ENCODE measurements around the gene TAGLN3.
"Not testable (repeated sequence)": the region's sequence is repeated elsewhere in the genome, so short reads cannot be mapped to it uniquely, and the experiment has no call there.

Gene TAGLN3

DNA sequence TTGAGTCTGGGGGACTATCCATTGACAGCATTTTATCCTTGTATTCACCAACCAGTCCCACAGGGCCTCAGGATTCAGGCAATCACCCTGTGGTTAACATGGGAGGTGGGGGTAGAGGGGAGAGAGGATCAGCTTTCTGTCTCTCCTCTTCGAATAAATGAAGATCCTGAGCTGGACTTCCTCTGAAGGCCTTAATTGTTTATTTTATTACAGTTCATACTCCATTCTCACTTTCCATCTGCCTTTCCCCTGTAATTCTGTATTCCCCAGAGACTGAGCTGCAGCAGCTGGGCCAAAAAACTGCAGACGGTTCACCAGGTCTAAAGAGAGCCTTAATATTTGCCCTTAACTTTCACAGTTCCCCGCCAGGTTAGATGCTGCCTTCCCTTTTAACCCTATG, 11.9 kb downstream of the TAGLN3 start:
- peak; percentile 16 for DNase-seq

DNA sequence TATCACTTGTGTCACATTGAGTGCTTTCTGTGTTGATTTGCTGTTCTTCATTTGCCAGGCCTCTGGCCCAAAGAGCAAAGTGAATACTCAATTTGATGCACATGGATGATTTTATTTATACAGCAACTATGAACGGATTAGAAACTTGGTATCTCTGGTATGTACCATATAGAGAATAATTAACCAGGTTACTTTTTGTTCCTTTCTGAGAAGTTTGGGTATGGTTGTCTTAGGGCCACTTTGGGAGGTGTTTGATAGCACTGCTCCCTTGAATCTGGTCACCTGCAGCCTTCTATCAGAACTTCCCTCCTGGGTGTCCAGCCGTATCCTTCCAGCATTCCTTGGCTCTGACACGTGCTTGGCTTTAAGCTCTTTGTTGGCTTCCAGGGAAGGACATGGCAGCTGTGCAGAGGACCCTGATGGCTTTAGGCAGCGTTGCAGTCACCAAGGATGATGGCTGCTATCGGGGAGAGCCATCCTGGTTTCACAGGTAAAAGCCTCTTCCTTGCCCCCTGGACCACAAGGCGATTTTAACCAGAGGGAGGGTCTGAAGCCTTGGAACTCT, 12.7 kb downstream of the TAGLN3 start:
- DNase-seq: no peak

DNA sequence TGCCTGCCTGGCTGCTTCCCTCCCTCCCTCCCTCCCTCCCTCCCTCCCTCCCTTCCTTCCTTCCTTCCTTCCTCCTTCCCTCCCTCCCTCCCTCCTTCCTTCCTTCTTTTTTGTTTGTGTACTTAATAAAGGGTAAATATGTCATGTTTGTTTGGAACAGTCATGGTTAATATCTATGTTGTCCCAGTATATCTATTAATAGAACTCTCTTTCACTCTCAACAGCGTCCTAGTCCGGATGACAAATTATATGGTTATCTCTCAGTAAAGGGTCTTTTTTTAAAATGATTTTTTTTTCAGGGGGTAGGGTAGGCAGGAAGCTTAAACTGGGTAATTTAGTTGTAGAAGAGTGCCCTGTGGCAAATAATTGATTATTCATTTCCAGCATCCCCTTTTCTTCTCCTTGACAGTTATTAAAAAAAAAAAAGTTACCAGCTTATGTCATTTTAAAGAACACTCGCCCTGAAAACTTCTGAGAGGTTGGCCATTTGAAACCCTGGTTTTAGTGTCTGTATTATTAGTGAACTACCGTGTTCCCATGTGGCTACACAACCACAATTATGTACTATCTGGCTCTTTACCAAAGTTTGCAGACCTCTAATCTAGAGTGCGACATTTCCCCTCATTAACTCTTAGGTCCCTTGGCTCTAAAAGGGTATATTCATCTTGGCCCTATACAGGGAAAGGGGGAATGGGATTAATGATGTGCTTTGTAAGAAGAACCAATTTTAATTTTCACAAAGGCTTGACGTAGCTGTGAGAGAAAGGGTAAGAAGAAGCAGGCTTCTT, 13.7 kb downstream of the TAGLN3 start:
- peak; percentile 23 for DNase-seq

DNA sequence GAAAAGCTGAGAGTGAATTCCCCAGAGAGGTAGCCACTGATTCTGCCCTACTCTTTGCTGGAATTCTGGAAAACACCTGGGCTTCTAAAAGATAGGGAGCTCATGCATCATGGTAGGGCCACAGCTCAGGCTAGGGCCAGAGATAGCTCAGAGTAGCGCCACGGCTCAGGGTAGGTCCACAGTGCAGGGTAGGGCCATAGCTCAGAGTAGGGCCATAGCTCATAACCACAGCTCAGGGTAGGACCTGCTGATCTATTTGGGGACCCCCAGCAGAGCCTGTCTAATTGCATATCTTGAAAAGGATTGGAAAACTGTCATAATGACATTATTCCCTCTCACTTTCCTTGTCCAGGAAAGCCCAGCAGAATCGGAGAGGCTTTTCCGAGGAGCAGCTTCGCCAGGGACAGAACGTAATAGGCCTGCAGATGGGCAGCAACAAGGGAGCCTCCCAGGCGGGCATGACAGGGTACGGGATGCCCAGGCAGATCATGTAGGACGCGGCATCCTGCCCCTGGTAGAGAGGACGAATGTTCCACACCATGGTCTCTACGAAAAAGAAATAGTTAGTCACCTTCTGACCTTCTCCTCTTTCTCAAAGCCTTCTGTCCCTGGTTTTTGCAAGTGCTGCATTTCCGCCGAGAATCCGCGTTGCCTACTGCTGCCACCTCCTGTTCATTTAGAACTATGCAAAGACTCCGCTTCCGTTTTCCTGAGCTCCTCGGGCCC, 14.5 kb downstream of the TAGLN3 start:
- peak; percentile 75 for DNase-seq

DNA sequence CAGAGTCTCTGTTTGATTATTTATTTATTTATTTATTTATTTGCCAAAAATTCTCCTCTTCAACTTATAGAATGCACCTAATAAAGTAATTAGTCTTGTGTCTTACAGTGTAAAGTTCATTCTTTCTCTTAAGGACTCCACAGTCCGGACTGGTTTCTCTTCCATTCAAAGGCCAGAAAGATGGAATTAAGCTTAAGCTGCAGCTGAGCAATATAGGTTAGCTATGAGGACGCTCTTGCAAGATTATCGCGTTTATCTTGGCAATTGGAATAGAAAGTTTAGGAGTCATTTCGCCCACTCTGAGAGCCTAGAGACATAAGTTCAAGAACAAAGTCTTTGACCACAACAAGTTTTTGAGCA, 15.0 kb downstream of the TAGLN3 start:
- no peak for DNase-seq

DNA sequence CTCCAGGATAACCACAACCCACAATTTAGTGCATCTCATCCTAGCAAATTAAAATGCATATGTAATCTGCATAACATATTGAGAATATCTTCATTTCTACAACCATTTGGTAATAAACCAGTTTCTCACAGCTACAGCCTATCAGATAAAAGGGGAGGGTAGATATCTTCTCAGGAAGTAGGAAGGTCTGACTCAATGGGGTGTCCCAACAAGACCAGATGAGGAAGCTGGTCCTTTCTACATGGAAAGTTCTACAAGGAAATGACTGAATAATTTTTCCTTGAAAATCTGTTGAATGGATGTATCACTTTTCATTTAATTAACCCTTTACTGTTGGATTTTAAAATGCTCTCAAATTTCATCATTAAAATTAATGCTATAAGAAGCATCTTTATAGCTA, 18.4 kb downstream of the TAGLN3 start:
- DNase-seq: no peak

DNA sequence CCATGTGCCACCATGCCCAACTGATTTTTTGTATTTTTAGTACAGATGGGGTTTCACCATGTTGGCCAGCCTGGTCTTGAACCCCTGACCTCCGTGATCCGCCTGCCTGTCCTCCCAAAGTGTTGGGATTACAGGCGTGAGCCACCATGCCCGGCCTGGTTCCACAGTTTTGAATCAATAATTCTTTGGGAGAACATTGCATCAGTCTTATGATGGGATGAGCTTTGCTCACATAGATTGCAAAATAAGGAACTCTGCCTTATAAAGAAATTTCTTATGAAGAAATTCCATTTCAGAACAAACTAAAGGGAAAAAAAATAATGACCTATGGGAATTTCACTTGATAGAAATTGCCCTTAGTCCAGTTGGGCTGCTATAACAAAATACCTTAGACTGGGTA, 20.0 kb downstream of the TAGLN3 start:
- no peak for DNase-seq

DNA sequence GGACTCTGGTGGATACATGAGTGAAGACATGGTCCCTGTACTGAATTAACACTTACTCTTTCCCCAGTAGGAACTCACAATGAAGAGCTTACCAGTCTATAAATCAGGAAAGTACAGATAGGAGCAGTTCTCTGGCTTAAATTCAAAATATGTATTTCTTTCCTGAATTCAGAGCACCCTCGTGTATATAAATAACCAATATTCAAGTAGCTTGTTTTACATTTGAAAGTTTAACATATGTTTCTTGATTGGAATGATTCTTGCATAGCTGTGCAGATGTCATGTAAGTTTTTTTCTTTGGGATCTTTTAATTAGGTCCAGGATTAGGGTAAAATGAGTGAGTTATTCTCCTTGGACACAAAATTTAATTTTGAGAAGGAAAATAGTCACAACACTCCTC, 21.0 kb downstream of the TAGLN3 start:
- no peak for DNase-seq

DNA sequence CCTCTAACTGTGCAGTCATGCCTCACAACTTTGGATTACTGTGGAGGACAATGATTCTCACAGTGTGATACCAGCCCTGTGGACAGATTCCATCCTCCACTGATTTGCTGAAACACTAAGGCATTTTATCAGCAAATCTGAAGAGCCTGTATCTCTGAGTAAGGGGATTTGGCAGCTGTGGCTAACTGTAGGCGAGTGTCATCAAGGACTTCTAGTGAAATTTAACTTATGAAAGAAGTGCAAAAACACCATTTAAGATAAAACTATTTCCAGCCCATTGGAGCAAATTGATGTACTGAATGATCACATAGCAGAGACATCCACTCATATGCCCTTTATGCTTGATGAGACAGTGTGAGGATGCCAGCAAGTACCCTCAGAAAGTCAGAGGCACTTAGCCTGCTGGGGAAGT, 22.0 kb downstream of the TAGLN3 start:
- no peak for DNase-seq

DNA sequence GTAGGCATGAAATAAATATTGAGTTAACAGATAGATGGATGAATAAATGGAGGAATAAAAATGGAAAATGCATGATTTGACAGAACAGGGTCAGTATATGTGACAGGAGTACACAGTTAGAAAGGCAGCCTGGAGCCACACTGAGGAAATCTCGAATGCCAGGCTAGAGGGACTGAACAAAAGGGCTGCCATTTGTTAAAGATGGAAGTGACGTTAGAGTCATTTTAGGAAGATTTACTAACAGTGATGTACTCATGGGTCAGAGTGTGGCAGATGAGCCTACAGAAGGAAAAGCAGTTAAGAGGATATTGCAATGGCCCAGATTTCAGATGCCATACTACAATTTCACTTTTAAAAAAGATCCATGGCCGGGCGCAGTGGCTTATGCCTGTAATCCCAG, 28.4 kb downstream of the TAGLN3 start:
- DNase-seq: no peak

DNA sequence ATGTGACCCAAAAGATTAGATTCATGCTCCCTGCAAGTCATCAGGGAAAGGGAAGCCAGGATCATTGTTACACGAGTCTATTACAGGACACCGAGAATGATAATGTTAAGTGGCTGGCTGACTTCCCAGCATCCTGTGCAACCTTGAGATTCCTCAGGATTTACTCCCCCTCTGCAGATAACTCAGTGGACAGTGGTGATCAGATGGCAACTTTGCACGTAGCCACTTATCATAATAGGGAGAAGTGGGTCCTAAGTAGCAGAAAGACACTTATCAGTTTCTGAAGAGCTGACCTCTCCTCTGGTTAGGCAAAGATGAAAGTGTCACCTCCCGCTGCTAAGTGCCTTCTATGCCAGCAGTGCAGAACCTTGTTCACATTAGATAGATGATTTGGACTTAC, 29.1 kb downstream of the TAGLN3 start:
- DNase-seq: no peak

DNA sequence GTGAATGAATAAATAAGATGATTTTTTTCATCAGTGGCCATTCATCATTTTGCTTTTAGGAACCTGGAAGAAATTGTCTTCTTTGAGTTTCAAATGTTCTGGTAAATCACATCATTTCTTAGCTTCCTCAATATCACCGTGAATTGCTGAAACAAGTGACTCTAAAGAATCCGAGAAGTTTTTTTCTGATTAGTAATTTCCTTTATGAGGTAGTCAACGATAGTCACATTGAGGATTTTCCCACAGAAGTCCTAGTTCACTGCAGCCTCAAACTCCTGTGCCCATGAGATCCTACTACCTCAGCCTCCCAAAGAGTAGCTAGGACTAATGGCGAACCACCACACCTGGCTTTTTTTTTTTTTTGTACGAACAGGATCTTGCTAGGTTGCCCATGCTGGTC, 32.2 kb downstream of the TAGLN3 start:
- DNase-seq: no peak

DNA sequence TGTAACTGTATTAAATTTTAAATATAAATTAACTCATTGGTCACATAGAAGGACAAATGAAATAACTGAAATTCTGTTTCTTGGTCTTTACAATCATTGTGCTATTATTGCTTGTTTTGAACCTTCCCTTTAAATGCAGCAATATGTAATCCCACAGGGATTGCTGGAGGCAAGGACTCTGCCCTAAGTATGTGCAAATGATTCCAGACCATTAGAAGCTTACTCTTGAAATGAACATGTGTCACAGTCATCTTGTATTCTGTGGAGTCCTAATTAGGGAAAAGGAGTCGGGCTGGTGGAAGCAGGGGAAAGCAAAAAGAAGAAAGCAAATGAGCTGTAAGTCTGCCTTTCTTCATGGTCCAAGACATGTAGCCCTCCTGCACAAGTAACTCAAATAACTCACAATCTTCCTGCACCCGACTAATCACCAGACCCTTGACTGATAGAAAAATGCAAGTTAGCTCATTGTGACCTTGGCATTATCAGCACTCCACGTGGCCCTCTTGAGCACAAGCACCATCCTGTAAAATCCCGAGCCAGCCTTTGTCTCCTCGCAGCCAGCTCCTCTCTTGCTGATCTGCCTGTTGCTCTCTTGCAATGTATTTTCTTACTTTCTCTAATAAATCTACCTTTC, 33.5 kb downstream of the TAGLN3 start:
- no peak for DNase-seq

DNA sequence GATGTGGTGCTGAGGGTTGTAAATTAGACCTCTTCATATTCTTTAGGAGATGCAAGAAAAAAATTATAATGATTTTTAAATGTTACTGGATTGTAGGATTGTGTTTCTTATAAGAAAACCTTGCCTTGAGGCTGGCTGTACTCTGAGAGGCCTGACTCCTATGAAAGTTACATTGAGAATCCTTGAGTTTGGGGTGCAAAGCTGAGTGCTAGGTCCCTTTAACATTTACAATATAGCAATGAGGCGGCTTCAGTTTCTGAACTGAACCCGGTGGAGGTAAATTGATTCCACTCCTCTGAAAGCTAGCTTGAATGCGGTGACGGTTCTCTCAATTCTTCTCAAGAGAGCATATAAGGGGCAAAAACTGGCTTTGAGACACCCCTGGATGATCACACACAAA, 35.7 kb downstream of the TAGLN3 start, which contains the start of gene TMPRSS7:
Gene TMPRSS7 (plus strand): TSS at position 301 of the 400 bp plus-strand sequence. CDS start 110 bp downstream, outside the sequence.
- DNase-seq: no peak

DNA sequence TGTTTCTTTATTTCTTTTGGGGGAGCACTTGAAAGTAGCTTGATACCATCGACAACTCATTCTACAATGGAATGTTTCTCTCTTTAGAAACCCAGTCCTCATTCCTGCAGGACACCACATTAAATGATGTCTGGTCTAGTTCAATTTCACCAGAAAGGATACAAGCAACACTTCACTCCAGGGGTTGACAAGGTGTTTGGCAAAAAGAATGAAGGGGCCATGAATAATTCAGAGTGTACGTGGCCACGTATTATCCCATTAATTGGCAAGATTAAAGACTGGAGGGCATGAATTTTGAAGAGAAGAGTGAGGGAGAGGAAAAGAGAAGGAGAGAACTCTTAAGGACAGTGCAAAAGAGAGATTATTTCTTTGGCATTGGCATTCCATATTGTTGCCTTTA, 36.5 kb downstream of the TAGLN3 start:
- DNase-seq: no peak

DNA sequence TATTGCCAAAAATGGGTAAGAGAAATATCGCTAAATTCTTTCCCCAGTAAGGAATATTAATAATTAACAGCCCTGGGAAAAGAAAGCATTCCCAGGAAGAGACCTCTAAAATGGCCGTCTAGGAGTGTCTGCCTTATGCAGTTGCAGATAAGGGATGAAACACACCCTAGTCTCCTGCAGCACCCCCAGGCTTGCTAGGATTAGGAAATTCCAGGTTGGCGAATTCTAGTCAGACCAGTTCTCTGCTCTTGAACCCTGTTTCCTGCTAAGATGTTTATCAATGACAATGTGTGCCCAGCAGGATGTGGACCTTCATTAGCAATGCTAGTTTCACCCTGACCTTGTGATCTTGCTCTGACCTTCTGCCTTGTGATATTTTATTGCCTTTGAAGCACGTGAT, 38.5 kb downstream of the TAGLN3 start:
- not testable (repeated sequence) for DNase-seq

DNA sequence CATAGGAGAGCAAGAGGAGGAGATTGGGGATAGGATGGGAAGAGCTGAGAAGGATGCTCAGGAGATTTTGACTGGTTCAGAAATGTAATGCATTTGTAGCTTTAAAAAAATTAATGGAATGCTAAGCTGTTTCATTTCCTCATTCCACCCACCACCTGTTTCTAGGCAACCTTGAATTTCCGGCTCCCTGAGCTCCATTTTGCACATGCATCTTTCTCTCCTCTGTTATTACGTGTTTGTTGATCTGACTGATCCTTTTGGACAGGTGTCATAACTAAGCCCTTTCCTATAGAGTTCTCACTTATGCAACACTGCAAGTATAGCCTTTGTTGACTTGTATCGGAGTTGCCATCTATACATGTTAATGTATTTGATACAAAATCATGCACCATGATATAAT, 40.1 kb downstream of the TAGLN3 start:
- DNase-seq: no peak

DNA sequence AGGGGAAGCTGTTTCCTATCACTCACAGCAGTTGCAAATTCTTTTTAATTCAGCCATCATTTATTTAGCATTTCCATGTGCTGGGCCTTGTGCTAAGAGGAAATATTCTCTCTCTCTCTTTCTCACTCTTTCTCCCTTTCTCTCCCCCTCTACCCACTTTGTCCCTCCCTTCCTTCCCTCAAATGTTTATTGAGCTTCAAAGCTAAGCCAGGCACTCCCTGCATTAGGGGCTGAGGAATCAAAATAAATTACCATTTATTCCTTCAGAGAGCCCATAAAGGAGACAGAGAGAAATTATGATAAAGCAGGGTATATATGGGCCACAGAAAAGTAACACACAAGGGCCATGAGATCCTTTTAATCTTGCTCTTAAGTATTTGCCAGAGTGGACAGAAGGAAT, 42.6 kb downstream of the TAGLN3 start:
- no peak for DNase-seq

DNA sequence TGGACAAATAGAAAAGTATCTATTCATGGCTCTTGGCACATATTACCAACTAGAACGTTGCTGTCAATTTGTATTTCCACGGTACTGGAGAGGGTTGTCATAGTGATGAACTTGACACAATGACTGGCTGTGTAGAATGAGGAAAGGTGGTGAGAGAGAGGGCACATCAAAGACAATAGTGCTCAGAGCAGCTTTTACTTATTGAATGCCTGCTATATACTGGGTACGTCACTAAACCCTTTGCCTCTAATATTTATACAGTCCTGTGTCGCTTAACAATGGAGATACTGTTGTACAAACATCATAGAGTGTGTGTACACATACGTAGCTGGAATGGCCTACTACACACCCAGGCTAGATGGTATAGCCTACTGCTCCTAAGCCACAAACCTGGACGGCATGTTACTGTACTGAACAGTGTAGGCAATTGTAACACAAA, 44.1 kb downstream of the TAGLN3 start:
- no peak for DNase-seq

DNA sequence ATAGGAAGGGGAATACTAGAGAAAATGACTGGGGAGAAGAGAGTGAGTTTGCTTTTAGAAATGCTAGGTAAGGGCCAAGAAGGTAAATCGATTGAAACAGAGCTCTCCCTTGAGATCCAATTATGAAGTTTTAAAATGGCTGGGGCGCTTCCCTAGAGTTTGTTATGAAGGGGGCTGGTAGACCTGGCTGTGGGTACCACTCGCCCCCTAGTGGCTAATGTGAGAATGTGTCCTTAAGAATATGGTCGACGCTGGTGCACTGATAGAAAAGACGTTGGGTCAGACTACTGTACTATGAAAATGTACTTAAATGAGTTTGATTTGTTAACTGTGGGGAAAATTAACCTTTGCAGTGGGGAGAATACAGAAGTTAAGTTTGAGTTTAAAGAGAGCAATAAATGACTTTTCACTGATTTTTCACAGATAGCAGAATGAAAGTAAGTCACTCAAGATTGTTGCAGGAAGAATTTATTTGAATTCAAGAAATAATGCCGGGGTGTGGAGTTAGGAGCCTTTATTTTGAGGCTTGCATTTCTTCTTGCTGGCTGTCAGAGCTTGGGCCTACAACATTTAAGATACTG, 45.0 kb downstream of the TAGLN3 start:
- peak; percentile 76 for DNase-seq

DNA sequence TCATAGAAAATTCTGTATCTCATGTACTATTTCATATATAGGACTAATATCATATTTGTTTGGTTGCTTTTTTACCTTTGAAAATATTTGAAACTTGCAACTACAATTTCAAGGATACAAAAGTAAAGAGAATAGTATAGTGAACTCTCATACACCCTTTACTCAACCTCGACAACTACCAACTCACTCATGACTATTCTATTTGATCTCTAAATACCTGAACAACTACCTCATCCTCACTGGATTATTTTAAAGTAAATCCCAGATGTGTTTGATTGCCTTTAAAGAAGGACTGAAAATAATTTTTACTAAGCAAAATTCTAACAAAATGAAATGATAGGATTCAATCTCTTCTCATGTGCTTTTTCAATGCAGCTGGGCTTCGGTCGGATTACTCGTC, 47.9 kb downstream of the TAGLN3 start:
- no peak for DNase-seq

DNA sequence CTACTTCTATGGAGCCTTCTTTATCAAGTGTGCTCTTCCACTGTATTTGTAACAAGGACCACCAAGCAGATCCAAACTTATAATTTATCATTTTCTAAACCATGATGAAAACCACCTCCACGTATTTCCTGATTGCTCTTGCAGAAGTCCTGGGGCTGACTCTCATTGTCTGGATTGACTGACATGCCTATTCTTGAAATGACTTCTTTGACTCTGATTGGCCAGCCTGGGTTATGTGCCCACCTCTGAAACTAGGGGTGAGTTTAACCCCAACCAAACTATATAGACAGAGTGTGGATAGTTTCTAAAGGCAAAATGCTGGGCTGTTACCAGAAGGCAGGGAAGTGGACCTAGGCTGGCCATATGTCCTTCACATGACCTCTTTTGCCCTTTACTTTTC, 48.5 kb downstream of the TAGLN3 start:
- DNase-seq: no peak

DNA sequence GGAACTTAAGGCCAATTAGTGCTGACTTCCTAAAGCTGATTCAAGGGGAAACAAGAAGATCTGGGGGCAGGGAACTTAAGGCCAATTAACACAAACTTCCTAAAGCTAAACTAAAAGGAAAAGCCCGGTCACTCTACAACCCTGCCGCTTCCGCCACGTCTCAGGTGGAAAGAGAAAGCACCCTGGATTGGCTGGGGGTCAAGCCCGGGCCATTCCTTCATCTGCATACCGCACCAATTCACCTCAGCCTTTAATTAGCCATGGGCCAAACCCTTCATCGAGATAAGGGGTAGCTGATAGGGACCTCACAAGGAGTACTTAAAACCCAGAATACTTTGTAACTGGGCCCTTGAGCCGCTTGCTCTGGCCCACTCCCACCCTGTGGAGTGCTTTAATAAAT, 50.2 kb downstream of the TAGLN3 start:
- no peak for DNase-seq
